GM19452 (cell line): ENCODE data around the gene HOXD11.

Experiments
- ATAC-seq: cut with Tn5 transposase; IDR thresholded peaks from one replicate; pipeline ENCODE4 v1.9.1; 2021; ENCODE audit not compliant: unreplicated experiment

HOXD11 gene

GRCh38 chr2:176093145-176093897 lies 13.8 kb upstream of the HOXD11 start:
- ATAC-seq, result no peak

- no peak for ATAC-seq
These were observed 13.2 kb upstream of the HOXD11 start for GRCh38 chr2:176093898-176094249.

- ATAC-seq, result no peak
These were observed 12.7 kb upstream of the HOXD11 start for GRCh38 chr2:176094349-176094748.

- ATAC-seq, result no peak
These were observed 11.7 kb upstream of the HOXD11 start for GRCh38 chr2:176095421-176095820.

GRCh38 chr2:176096243-176096985 lies 10.7 kb upstream of the HOXD11 start:
- ATAC-seq, result no peak

- ATAC-seq, result peak; percentile 86
These were observed 9.9 kb upstream of the HOXD11 start for GRCh38 chr2:176096986-176097819.

- no peak for ATAC-seq
These were observed 9.2 kb upstream of the HOXD11 start for GRCh38 chr2:176097820-176098365.

GRCh38 chr2:176098366-176099158 lies 8.5 kb upstream of the HOXD11 start:
- ATAC-seq, result no peak

GRCh38 chr2:176099159-176099727 lies 7.8 kb upstream of the HOXD11 start:
- no peak for ATAC-seq

GRCh38 chr2:176099728-176100546 lies 7.1 kb upstream of the HOXD11 start, which contains the start of gene HOXD12:
Gene HOXD12 (plus strand): TSS chr2:176099795. CDS start chr2:176099802, 7 bp downstream.
- no peak for ATAC-seq

- no peak for ATAC-seq
These were observed 6.4 kb upstream of the HOXD11 start for GRCh38 chr2:176100547-176101140.

- no peak for ATAC-seq
These were observed 5.8 kb upstream of the HOXD11 start for GRCh38 chr2:176101216-176101830.

- no peak for ATAC-seq
These were observed 5.2 kb upstream of the HOXD11 start for GRCh38 chr2:176101842-176102241.

- ATAC-seq, result no peak
These were observed 4.7 kb upstream of the HOXD11 start for GRCh38 chr2:176102309-176102866.

GRCh38 chr2:176103194-176103593 lies 3.9 kb upstream of the HOXD11 start:
- ATAC-seq, result no peak

- no peak for ATAC-seq
These were observed 3.3 kb upstream of the HOXD11 start for GRCh38 chr2:176103742-176104315.

- ATAC-seq, result no peak
These were observed 2.6 kb upstream of the HOXD11 start for GRCh38 chr2:176104316-176105077.
